PFSK-1 (cell line): ENCODE data around the gene INPP5A.

Source experiments
- FOXP2 ChIP-seq: optimal IDR thresholded peaks from 2 replicates; pipeline ENCODE3; 2011; ENCODE audit warnings: borderline replicate concordance, control low read depth, inconsistent platforms; ENCODE audit not compliant: insufficient read depth; ENCODE audit errors: extremely low read length, extremely low read depth
- POLR2AphosphoS5 ChIP-seq: IDR thresholded peaks from 2 replicates; pipeline ENCODE4 v1.6.1; 2012; ENCODE audit warnings: low read depth, mild to moderate bottlenecking, control low read depth, low read length, moderate library complexity
- REST ChIP-seq, 2 experiments: IDR thresholded peaks; 2 replicates each; pipeline versions ENCODE4 v1.6.1 to v1.8.0; 2011 to 2012; ENCODE audit warnings: low read depth in 2 of 2, low read length in 2 of 2, control low read depth in 1 of 2, inconsistent platforms in 1 of 2, mild to moderate bottlenecking in 1 of 2, moderate library complexity in 1 of 2; ENCODE audit not compliant: insufficient read depth in 1 of 2
- SIN3A ChIP-seq: IDR thresholded peaks from 2 replicates; pipeline ENCODE4 v1.6.1; 2012; ENCODE audit warnings: mild to moderate bottlenecking, low read length, moderate library complexity, borderline replicate concordance; ENCODE audit not compliant: insufficient read depth
- TAF1 ChIP-seq: IDR thresholded peaks from 2 replicates; pipeline ENCODE4 v1.6.1; 2012; ENCODE audit warnings: low read length, control low read depth, borderline replicate concordance; ENCODE audit not compliant: insufficient read depth

Gene INPP5A

GRCh38 chr10:132665946-132666704, 128.5 kb downstream of the INPP5A start:
- no peak for TF ChIP-seq FOXP2
- no peak for TF ChIP-seq REST (IDR thresholded peaks at IDR 0.05; ENCODE audit: insufficient read depth in 1 of 2, low read depth in 2 of 2, low read length in 2 of 2)
- TF ChIP-seq SIN3A = no peak
- no peak for TF ChIP-seq POLR2AphosphoS5
- no peak for TF ChIP-seq TAF1

GRCh38 chr10:132666705-132667341, 129.2 kb downstream of the INPP5A start:
- TF ChIP-seq FOXP2 (no peak), REST (IDR thresholded peaks at IDR 0.05; ENCODE audit: insufficient read depth in 1 of 2, low read depth in 2 of 2, low read length in 2 of 2) (no peak), TAF1 (no peak), SIN3A (no peak), POLR2AphosphoS5 (no peak)

GRCh38 chr10:132667342-132668047, 129.9 kb downstream of the INPP5A start:
- no peak for TF ChIP-seq TAF1
- no peak for TF ChIP-seq REST (IDR thresholded peaks at IDR 0.05; ENCODE audit: insufficient read depth in 1 of 2, low read depth in 2 of 2, low read length in 2 of 2)
- no peak for TF ChIP-seq SIN3A

- TF ChIP-seq REST (IDR thresholded peaks at IDR 0.05; ENCODE audit: insufficient read depth in 1 of 2, low read depth in 2 of 2, low read length in 2 of 2) (no peak), POLR2AphosphoS5 (no peak), SIN3A (no peak), FOXP2 (no peak), TAF1 (no peak)
Observed at GRCh38 chr10:132668048-132668394, 130.4 kb downstream of the INPP5A start.
